ENCODE measurements around the gene CLOCK. TPM values are rescaled to one million over a fixed set of nuclear protein-coding genes. Genes with fewer than 3 reads are reported as not detected.
"Not testable (repeated sequence)": the region's sequence is repeated elsewhere in the genome, so short reads cannot be mapped to it uniquely, and the experiment has no call there.

Gene CLOCK, protein sequence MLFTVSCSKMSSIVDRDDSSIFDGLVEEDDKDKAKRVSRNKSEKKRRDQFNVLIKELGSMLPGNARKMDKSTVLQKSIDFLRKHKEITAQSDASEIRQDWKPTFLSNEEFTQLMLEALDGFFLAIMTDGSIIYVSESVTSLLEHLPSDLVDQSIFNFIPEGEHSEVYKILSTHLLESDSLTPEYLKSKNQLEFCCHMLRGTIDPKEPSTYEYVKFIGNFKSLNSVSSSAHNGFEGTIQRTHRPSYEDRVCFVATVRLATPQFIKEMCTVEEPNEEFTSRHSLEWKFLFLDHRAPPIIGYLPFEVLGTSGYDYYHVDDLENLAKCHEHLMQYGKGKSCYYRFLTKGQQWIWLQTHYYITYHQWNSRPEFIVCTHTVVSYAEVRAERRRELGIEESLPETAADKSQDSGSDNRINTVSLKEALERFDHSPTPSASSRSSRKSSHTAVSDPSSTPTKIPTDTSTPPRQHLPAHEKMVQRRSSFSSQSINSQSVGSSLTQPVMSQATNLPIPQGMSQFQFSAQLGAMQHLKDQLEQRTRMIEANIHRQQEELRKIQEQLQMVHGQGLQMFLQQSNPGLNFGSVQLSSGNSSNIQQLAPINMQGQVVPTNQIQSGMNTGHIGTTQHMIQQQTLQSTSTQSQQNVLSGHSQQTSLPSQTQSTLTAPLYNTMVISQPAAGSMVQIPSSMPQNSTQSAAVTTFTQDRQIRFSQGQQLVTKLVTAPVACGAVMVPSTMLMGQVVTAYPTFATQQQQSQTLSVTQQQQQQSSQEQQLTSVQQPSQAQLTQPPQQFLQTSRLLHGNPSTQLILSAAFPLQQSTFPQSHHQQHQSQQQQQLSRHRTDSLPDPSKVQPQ
- total RNA-seq: 10 to 100 TPM in 1 of 2 donors, 1 to 10 TPM in 1; 8.4 to 13.6 TPM

GRCh38 chr4:55546756-55547465 is at the start of gene CLOCK:
Gene CLOCK, minus strand, starts transcription at chr4:55546909. Its CDS starts 64,124 bp downstream, at chr4:55482785.
- DNase-seq (ENCODE audit: low spot score in 2 of 2): peak; percentile 81 to 89
- H3K27ac Mint-ChIP-seq: peak within 1 kb of the TSS; percentile 86 to 94

DNA sequence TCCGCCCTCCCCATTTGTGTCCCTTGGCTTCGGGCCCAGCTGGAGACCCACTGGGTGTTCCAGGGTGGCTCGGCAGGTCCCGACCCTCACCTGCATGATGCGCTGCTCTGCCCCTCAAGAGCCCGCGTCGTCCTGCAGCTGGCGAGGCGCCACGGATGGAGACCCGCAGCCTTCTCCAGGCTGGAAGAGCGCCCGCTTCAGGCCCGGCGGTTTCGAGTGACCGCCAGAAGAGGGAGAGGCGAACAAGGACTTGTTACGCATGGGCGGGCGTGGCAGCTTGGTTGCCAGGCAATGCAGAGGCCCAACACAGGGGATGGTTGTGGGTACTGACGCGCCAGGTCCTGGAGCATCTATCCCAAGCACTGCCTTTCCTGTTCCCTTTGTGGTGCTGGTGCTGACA is 45.3 kb upstream of the CLOCK start, which contains the start of gene PDCL2:
Gene PDCL2, minus strand, starts transcription at position 232 of the 400 bp plus-strand sequence. Its CDS starts 136 bp downstream, at position 96.
- Mint-ChIP-seq H3K27ac (no peak within 1 kb of the TSS), H3K36me3 (peaks cover 0 to 7% of the 10 kb centered on the region in 2 donors), H3K9me3 (peaks cover 5 to 6% of the 10 kb centered on the region in 2 donors)
- ATAC-seq: no peak
- DNase-seq (ENCODE audit: low spot score in 2 of 2): no peak

More at GRCh38 chr4:55546756-55547465, at the start of gene CLOCK:
- peaks cover 0 to 8% of the 10 kb centered on the region in 2 donors for H3K36me3 Mint-ChIP-seq
- peak; percentile 66 to 75 for ATAC-seq
- H3K9me3 Mint-ChIP-seq: no peaks in the 10 kb centered on the region

DNA sequence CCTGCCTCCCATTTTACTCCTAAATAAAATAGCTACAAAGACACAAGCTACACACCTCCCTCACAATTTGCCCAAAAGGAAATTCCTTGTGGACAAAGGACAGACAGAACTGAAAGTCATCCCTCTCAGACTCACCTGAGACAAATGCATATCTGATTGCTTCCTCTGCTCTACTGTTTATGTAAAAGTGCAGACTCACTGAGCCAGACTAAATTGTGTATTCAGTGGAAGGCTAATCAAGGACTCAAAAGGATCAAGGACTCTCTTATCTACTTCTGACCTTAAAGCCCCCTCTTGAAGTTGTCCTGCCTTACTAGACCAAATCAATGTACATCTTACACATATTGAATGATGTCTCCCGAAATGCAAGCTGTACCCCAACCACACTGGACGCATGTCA is 41.5 kb upstream of the CLOCK start:
- H3K36me3 Mint-ChIP-seq: peaks cover 7 to 13% of the 10 kb centered on the region in 2 donors
- DNase-seq (ENCODE audit: low spot score in 2 of 2) (no peak), ATAC-seq (no peak)
- H3K27ac Mint-ChIP-seq: no peak overlapping the region
- peaks cover 6 to 11% of the 10 kb centered on the region in 2 donors for H3K9me3 Mint-ChIP-seq

DNA sequence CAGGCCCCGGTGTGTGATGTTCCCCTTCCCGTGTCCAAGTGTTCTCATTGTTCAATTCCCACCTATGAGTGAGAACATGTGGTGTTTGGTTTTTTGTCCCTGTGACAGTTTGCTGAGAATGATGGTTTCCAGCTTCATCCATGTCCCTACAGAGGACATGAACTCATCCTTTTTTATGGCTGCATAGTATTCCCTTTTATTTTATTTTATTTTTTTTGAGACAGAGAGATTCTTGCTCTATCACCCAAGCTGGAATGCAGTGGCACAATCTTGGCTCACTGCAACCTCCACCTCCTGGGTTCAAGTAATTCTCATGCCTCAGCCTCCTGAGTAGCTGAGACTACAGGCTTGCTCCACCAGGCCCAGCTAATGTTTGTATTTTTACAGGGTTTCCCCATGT is 36.1 kb upstream of the CLOCK start:
- not testable (repeated sequence) for H3K9me3 Mint-ChIP-seq; DNase-seq (ENCODE audit: low spot score in 2 of 2); ATAC-seq; H3K27ac Mint-ChIP-seq
- H3K36me3 Mint-ChIP-seq: peaks cover 6 to 11% of the 10 kb centered on the region in 2 donors

- no peak for DNase-seq (ENCODE audit: low spot score in 2 of 2)
- peaks cover 11 to 19% of the 10 kb centered on the region in 2 donors for H3K9me3 Mint-ChIP-seq
- no peak overlapping the region for H3K27ac Mint-ChIP-seq
- H3K36me3 Mint-ChIP-seq: peaks cover 13 to 17% of the 10 kb centered on the region in 2 donors
- no peak for ATAC-seq
These were observed 31.8 kb upstream of the CLOCK start for GRCh38 chr4:55578341-55579010.

GRCh38 chr4:55575513-55575912 is 28.8 kb upstream of the CLOCK start:
- peaks cover 10% of the 10 kb centered on the region in 2 donors for H3K36me3 Mint-ChIP-seq
- ATAC-seq (no peak), DNase-seq (ENCODE audit: low spot score in 2 of 2) (no peak)
- H3K27ac Mint-ChIP-seq: no peak overlapping the region
- H3K9me3 Mint-ChIP-seq: peaks cover 11 to 14% of the 10 kb centered on the region in 2 donors

- peaks cover 10% of the 10 kb centered on the region in 2 donors for H3K36me3 Mint-ChIP-seq
- H3K9me3 Mint-ChIP-seq: peaks cover 11 to 14% of the 10 kb centered on the region in 2 donors
- H3K27ac Mint-ChIP-seq: no peak overlapping the region
- no peak for DNase-seq (ENCODE audit: low spot score in 2 of 2)
- ATAC-seq: peak; percentile 97
These were observed 27.5 kb upstream of the CLOCK start for GRCh38 chr4:55574252-55574651.

- no peak for DNase-seq (ENCODE audit: low spot score in 2 of 2)
- ATAC-seq: no peak
- Mint-ChIP-seq H3K36me3 (peaks cover 10% of the 10 kb centered on the region in 2 donors), H3K27ac (no peak overlapping the region), H3K9me3 (peaks cover 11 to 14% of the 10 kb centered on the region in 2 donors)
These were observed 25.1 kb upstream of the CLOCK start for GRCh38 chr4:55571806-55572205.

DNA sequence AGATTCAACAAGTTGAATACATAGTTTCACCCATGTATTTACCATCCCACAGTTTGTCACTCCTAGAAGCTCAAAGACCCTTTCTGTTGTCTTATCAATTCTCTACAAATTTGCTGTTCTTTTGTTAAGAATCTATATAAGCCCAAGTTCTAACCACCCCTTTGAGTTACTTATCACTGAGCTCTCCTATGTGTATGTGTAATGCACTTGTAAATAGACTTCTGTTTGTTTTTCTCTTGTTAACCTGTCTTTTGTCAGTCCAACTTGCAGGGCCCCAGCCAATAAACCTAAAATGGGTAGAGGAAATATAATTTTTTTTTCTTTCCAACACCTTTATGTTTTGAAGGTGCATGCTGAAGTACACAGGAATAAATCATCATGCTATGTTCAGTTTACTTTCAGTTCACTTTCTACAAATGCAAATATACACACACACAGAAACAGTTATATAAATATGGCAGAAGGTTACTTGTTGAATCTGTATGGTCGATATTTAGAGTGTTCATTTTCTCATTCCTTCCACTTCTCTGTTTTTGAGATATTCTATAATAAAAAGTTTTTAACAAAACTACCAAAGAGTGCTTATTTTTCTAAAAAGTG is 22.3 kb upstream of the CLOCK start:
- H3K36me3 Mint-ChIP-seq: no peaks in the 10 kb centered on the region
- DNase-seq (ENCODE audit: low spot score in 2 of 2): no peak
- no peak overlapping the region for H3K27ac Mint-ChIP-seq
- peaks cover 0 to under 1% of the 10 kb centered on the region in 2 donors for H3K9me3 Mint-ChIP-seq
- ATAC-seq: no peak

GRCh38 chr4:55561889-55562288 is 15.2 kb upstream of the CLOCK start:
- peak; percentile 73 to 90 for ATAC-seq

DNA sequence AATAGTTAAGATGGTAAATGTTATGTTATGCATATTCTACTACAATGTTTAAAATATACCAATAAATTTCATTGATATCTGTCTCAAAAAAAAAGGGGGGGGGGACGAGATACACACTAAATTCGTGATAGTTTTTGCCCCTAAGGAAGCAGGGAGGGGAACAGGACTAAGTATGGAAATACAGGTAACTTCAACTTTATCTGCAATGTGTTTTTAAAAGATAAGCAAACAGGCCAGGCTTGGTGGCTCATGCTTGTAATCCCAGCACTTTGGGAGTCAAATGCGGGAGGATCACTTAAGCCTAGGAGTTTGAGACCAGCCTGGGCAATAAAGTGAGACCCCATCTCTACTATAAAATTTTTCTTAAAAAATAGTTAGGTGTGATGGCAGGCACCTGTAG is 13.4 kb upstream of the CLOCK start:
- Mint-ChIP-seq H3K9me3 (peaks cover 0 to 6% of the 10 kb centered on the region in 2 donors), H3K27ac (no peak overlapping the region), H3K36me3 (peaks cover 0 to 6% of the 10 kb centered on the region in 2 donors)
- DNase-seq (ENCODE audit: low spot score in 2 of 2) (no peak), ATAC-seq (no peak)

More at GRCh38 chr4:55561889-55562288, 15.2 kb upstream of the CLOCK start:
- H3K27ac Mint-ChIP-seq: no peak overlapping the region
- H3K36me3 Mint-ChIP-seq: peaks cover 0 to 6% of the 10 kb centered on the region in 2 donors
- peaks cover 0 to 6% of the 10 kb centered on the region in 2 donors for H3K9me3 Mint-ChIP-seq
- no peak for DNase-seq (ENCODE audit: low spot score in 2 of 2)

DNA sequence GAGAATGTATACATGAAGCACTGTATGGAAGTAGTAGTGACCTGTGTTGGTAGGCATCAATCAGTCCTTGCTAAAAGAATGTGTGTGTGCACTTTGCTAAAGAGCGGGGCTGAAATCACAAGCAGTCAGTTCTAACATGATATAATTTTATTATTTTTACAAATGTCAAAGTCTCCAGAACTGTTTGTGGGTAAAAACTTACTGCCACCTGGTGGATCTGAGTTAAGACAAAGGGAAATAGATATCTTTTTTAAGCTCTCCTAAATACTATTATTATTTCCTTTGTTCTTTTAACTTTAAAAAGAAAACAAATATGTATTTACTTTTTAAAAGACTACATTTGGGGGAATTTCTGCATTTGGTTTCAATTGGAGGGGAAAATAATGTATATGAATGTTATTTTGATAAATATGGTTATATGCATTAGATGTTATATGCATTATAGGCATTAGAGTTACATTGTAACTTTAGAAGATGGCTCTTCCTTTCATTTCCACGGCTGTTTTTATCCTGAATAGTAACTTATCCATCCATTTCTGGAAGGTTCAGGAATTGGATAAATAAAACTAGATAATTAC is 7.8 kb upstream of the CLOCK start:
- Mint-ChIP-seq H3K27ac (no peak overlapping the region), H3K9me3 (peaks cover 0 to 6% of the 10 kb centered on the region in 2 donors), H3K36me3 (peaks cover 0 to 6% of the 10 kb centered on the region in 2 donors)
- no peak for DNase-seq (ENCODE audit: low spot score in 2 of 2)
- no peak for ATAC-seq

- DNase-seq (ENCODE audit: low spot score in 2 of 2) (no peak), ATAC-seq (peak in 1 of 2 donors; percentile 42)
- no peak overlapping the region for H3K27ac Mint-ChIP-seq
- H3K9me3 Mint-ChIP-seq: peaks cover 0 to 6% of the 10 kb centered on the region in 2 donors
- H3K36me3 Mint-ChIP-seq: peaks cover 0 to 14% of the 10 kb centered on the region in 2 donors
These were observed 6.9 kb upstream of the CLOCK start for GRCh38 chr4:55553441-55554201.

DNA sequence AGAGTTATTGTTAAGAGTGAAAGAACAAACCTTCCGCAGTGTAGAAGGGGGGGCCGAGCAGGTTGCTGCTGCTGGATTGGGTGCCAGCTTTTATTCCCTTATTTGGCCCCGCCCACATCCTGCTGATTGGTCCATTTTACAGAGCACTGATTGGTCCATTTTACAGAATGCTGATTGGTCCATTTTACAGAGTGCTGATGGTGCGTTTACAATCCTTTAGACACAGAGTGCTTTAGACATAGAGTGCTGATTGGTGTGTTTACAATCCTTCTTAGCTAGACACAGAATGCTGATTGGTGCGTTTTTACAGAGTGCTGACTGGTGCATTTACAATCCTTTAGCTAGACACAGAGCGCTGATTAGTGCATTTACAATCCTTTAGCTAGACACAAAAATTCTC is 5.3 kb upstream of the CLOCK start:
- not testable (repeated sequence) for H3K27ac Mint-ChIP-seq; H3K9me3 Mint-ChIP-seq; ATAC-seq; H3K36me3 Mint-ChIP-seq; DNase-seq (ENCODE audit: low spot score in 2 of 2)

All from activated naive CD4-positive, alpha-beta T cell treated with anti-CD3 and anti-CD28 coated beads, Interleukin-2, amount 50 U/mL, for 72 hours (primary cell).